ENCODE measurements around the gene TJP1.

GRCh38 chr15:29728418-29728817 lies 93.8 kb downstream of the TJP1 start:
- no peak for TF ChIP-seq CTCF (IDR thresholded peaks at IDR 0.05)
- no peak for TF ChIP-seq POLR2A (IDR thresholded peaks at IDR 0.05)
